HG03108 (cell line): ENCODE measurements around the gene CBLC.

Source experiments
- ATAC-seq: cut with Tn5 transposase; IDR thresholded peaks from one replicate; pipeline ENCODE4 v1.9.1; 2021; ENCODE audit warnings: moderate library complexity; ENCODE audit not compliant: unreplicated experiment

Gene CBLC

GRCh38 chr19:44848036-44848811, 70.5 kb downstream of the CBLC start:
- no peak for ATAC-seq

GRCh38 chr19:44848812-44849447, 71.2 kb downstream of the CBLC start:
- no peak for ATAC-seq
